K562 (cell line): Measurements from ENCODE around the gene SLC9A3. TPM values are rescaled to one million over a fixed set of nuclear protein-coding genes. Genes with fewer than 3 reads are reported as not detected.

Experiments used
- ATAC-seq: fragments of 200-7000 bp; cut with Tn5 transposase; 3 replicates; pipeline ENCODE4 v1.9.1; 2020; ENCODE audit warnings: moderate library complexity
- BruUV-seq: library from RNA; stranded (reverse); fragments of 400-500 nt; replicated peaks from 2 replicates; lab custom pipeline; 2021; lab: Mats Ljungman, UMichigan
- CTCF ChIA-PET: fragments of 300-600 bp; formaldehyde crosslinking; extraction: SDS; loops from one replicate; lab custom pipeline; 2021; ENCODE audit warnings: low intra/inter-chr PET ratio; lab: Yijun Ruan, JAX
- POLR2A ChIA-PET: fragments of 300-600, 350-650 bp; sonication (Branson Sonifier 250); formaldehyde crosslinking; extraction: SDS; loops from one replicate; lab custom pipeline; 2021; ENCODE audit warnings: antibody characterized with exemption, inconsistent platforms; lab: Yijun Ruan, JAX
- DNase-seq, 4 experiments: peaks; one replicate each; pipeline versions ENCODE4 v3.0.0 to v3.0.0-alpha.2; 2011 to 2018; ENCODE audit warnings: low spot score in 3 of 4, mixed read lengths in 3 of 4; ENCODE audit errors: extremely low read depth in 1 of 4
- FAIRE-seq: peaks from 2 replicates; lab custom pipeline; 2011; peaks lifted over from hg19 to GRCh38; lab: Jason Lieb, UNC
- H2AFZ ChIP-seq: 2 replicates; pipeline ENCODE4 v1.6.0; 2011; ENCODE audit warnings: low read depth, low read length, control low read depth, inconsistent platforms
- H3K27ac ChIP-seq: fragments of 200-600 bp; 3 replicates; pipeline ENCODE4 v1.8.0; 2011; ENCODE audit warnings: low read depth, mild to moderate bottlenecking, control low read depth, inconsistent platforms, low read length, moderate library complexity, mixed read lengths; ENCODE audit errors: extremely low read depth
- H3K27me3 ChIP-seq, 2 experiments: fragments of 300-600 bp in 1 of 2; 2 replicates in 1 of 2; 3 replicates in 1 of 2; pipeline versions ENCODE4 v1.6.0 to v1.8.0; 2011; ENCODE audit warnings: inconsistent platforms in 2 of 2, low read length in 2 of 2, mild to moderate bottlenecking in 1 of 2, mixed read lengths in 1 of 2, moderate library complexity in 1 of 2; ENCODE audit not compliant: control insufficient read depth in 2 of 2, insufficient read depth in 2 of 2
- H3K36me3 ChIP-seq: fragments of 300-600 bp; 3 replicates; pipeline ENCODE4 v1.8.0; 2011; ENCODE audit warnings: mild to moderate bottlenecking, low read length, inconsistent platforms; ENCODE audit not compliant: control insufficient read depth, insufficient read depth
- H3K4me1 ChIP-seq, 2 experiments: fragments of 200-600 bp in 1 of 2; replicated peaks in 1 of 2; 2 replicates in 1 of 2; 3 replicates in 1 of 2; pipeline versions ENCODE4 v1.5.1 to v1.8.0; 2011; ENCODE audit warnings: inconsistent platforms in 2 of 2, low read length in 2 of 2, mild to moderate bottlenecking in 1 of 2, mixed read lengths in 1 of 2, moderate library complexity in 1 of 2; ENCODE audit not compliant: control insufficient read depth in 2 of 2, insufficient read depth in 2 of 2
- H3K4me2 ChIP-seq: 2 replicates; pipeline ENCODE4 v1.6.1; 2011; ENCODE audit warnings: low read length, control low read depth, inconsistent platforms, mixed read lengths; ENCODE audit not compliant: insufficient read depth
- H3K4me3 ChIP-seq: fragments of 200-600 bp; sonication (generic), shearing (Covaris generic); 2 replicates; pipeline ENCODE4 v1.5.1; 2016; ENCODE audit warnings: control low read depth, inconsistent platforms
- H3K79me2 ChIP-seq: fragments of 200-600 bp; 3 replicates; pipeline ENCODE4 v1.8.0; 2011; ENCODE audit warnings: low read length, inconsistent platforms; ENCODE audit not compliant: control insufficient read depth, insufficient read depth
- H3K9ac ChIP-seq, 2 experiments: 2 replicates each; pipeline versions ENCODE4 v1.6.0 to v1.6.1; 2011; ENCODE audit warnings: low read depth in 2 of 2, low read length in 2 of 2, control low read depth in 1 of 2, inconsistent platforms in 1 of 2, mild to moderate bottlenecking in 1 of 2, mixed read lengths in 1 of 2; ENCODE audit not compliant: insufficient read depth in 1 of 2
- H3K9me1 ChIP-seq: one replicate; pipeline ENCODE4 v1.6.0; 2011; ENCODE audit warnings: inconsistent platforms, mild to moderate bottlenecking, low read length, moderate library complexity; ENCODE audit not compliant: control insufficient read depth, insufficient read depth
- H3K9me3 ChIP-seq: replicated peaks from 2 replicates; pipeline ENCODE4 v1.5.1; 2011; ENCODE audit warnings: low read depth, low read length, inconsistent platforms; ENCODE audit not compliant: control insufficient read depth, insufficient read depth
- H4K20me1 ChIP-seq: replicated peaks from 2 replicates; pipeline ENCODE4 v1.6.1; 2011; ENCODE audit warnings: low read length, inconsistent platforms, mixed read lengths; ENCODE audit not compliant: control insufficient read depth, insufficient read depth
- SPI1 ChIP-seq: IDR thresholded peaks from 2 replicates; pipeline ENCODE4 v1.6.1; 2011; ENCODE audit warnings: low read depth, low read length, control low read depth, borderline replicate concordance
- TEAD4 ChIP-seq, 2 experiments: sonication (generic) in 1 of 2; formaldehyde crosslinking in 1 of 2; IDR thresholded peaks; 2 replicates each; pipeline versions ENCODE4 v1.6.1 to v1.8.0; 2012 to 2022; ENCODE audit warnings: borderline replicate concordance in 1 of 2, inconsistent platforms in 1 of 2, low read length in 1 of 2, mild to moderate bottlenecking in 1 of 2, missing genetic modification reagents in 1 of 2
- whole genome bisulfite sequencing: fragments of 100-300 bp; shearing (Covaris generic); methylation state at CpG from one replicate; pipeline ENCODE4 v1.1.6; 2016; ENCODE audit warnings: low coverage, mixed read lengths; ENCODE audit not compliant: insufficient coverage; ENCODE audit errors: missing lambda C conversion rate; 5-methylcytosine and 5-hydroxymethylcytosine counted together
- in situ Hi-C: fragments of 300-500 bp; cut with MboI; formaldehyde crosslinking; loops from 4 replicates; pipeline ENCODE4 v1.15.0; 2018; ENCODE audit warnings: inconsistent platforms, mixed read lengths
- intact Hi-C: fragments of 100-400 bp; cut with micrococcal nuclease; formaldehyde crosslinking; loops from 2 replicates; pipeline ENCODE4 v1.14.2; 2022
- polyA plus RNA-seq, 8 experiments: library from polyadenylated mRNA; depleted of rRNA in 4 of 8; stranded (reverse) in 5 of 8; unstranded in 3 of 8; fragments of >200 nt; fragmentation: Nextera tagmentation in 2 of 8; fragmentation: Illumina TruSeq in 1 of 8; extraction: Ambion mirVana in 2 of 8; extraction: Trizol in 1 of 8; gene quantifications; 2 replicates each; pipeline versions ENCODE4 v1.2.1 to v1.2.3, GENCODE V29; 2011 to 2014; ENCODE audit warnings: inconsistent platforms in 1 of 8, missing spikeins in 1 of 8
- total RNA-seq, 7 experiments: library from RNA; depleted of rRNA in 6 of 7; stranded (reverse); fragments of >200 nt in 6 of 7; fragmentation: Illumina TruSeq in 2 of 7; extraction: Trizol in 2 of 7; gene quantifications; 2 replicates each; pipeline versions ENCODE4 v1.2.1 to v1.2.3, GENCODE V29; 2011 to 2021; ENCODE audit warnings: low replicate concordance in 1 of 7

SLC9A3 gene
- total and polyA plus RNA-seq, 9 of the 15 experiments (the other 6 are each of a cell fraction or from before 2014, with no cell fraction given) = 1.5 to 5.8 (median 3.7) TPM; not detected in 2

DNA sequence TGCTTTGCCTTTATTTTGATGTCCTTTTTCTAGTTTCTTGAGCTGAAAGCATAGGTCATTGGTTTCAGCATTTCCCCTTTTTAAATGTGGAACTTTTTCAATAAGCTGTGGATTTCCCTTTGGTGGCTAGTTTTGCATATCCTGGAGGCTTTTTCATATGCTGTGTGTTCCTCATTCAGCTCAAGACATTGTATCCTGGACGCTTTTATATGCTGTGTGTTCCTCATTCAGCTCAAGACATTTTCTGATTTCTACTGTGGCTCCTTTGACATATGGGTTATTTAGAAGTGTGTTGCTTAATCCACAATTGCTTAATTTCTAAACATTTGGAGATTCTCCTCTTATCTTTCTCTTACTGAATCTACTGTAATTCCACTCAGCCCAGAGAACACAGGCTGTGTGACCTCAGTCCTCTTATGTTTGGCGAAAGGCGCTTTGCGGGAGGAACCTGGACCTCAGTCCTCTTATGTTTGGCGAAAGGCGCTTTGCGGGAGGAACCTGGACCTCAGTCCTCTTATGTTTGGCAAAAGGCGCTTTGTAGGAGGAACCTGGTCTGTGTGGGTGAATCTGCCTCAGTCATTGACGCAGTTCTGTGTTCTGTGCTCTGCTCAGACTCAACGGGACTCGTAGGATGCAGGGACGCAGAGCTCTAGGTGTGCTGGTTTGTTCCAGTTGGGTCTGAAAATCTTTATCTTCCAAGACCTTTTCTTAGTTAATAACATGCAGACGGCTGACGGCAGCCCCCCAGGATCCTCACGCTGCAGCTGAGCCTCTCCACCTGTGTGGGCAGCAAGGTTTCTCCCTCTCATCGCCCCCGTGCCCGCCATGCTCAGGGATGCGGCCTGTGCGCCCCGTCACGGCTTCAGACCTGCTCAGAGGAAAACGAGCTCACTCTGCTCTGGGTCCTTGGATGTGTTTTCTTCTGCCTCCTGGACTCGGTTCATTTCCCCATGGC is 6.0 kb upstream of the SLC9A3 start:
- H3K4me2 ChIP-seq = no peak overlapping the region
- CTCF ChIA-PET = no interaction called here
- BruUV-seq = no TSS peak
- intact Hi-C loops = no loop called here
- FAIRE-seq = no peak
- peaks cover 47 to 84% of the 10 kb centered on the region in 2 experiments; a peak in 4 of 5 replicates for H3K27me3 ChIP-seq
- in situ Hi-C loops = no loop called here
- no peaks in the 10 kb centered on the region for H3K79me2 ChIP-seq
- H3K9me1 ChIP-seq = no peaks in the 10 kb centered on the region
- no peak overlapping the region for H3K4me3 ChIP-seq
- H3K27ac ChIP-seq = no peak overlapping the region
- H3K9ac ChIP-seq = no peak overlapping the region
- no peak for ATAC-seq
- peaks cover 0 to 28% of the 10 kb centered on the region in 2 experiments; a peak in 2 of 5 replicates for H3K4me1 ChIP-seq
- TF ChIP-seq TEAD4 (IDR thresholded peaks at IDR 0.05; ENCODE audit: low read length) (no peak), TEAD4 (CRISPR knock-in tag; IDR thresholded peaks at IDR 0.05; ENCODE audit: borderline replicate concordance) (no peak), SPI1 (0 out of 2 replicates have a peak, but pooled peaks have one; percentile 13)
- no peak overlapping the region for H2AFZ ChIP-seq
- WGBS = 25% methylated on average over 24 of the region's 24 CpGs
- no peak for DNase-seq
- no peaks in the 10 kb centered on the region for H3K36me3 ChIP-seq
- no peaks in the 10 kb centered on the region for H3K9me3 ChIP-seq
- POLR2A ChIA-PET = interaction anchor here (1.0 to 2.5 kb wide), 5 partner anchors 9 to 59 kb away, joined by 3 to 14 read pairs (median 4); no protein-coding TSS in a partner anchor
- H4K20me1 ChIP-seq = peaks cover 25% of the 10 kb centered on the region
